ENCODE results near the gene HDAC3. TPM values are rescaled to one million over a fixed set of nuclear protein-coding genes. Genes with fewer than 3 reads are reported as not detected.

HDAC3 gene
- total RNA-seq, 1 donor from 2014 or later = 101 TPM

GRCh38 chr5:141674747-141675146, 38.1 kb upstream of the HDAC3 start:
- H3K27ac Mint-ChIP-seq = no peak overlapping the region
- DNase-seq (ENCODE audit: low spot score, unreplicated experiment) = no peak
- H3K36me3 Mint-ChIP-seq (ENCODE audit: insufficient read depth) = peaks cover 2% of the 10 kb centered on the region

GRCh38 chr5:141672841-141673813, 36.5 kb upstream of the HDAC3 start:
- H3K4me3 Mint-ChIP-seq (ENCODE audit: low read depth) = no peak overlapping the region
- no peak for DNase-seq (ENCODE audit: low spot score, unreplicated experiment)
- H3K27ac Mint-ChIP-seq = no peak overlapping the region
- no peaks in the 10 kb centered on the region for H3K4me1 Mint-ChIP-seq (ENCODE audit: low read depth)
- H3K27me3 Mint-ChIP-seq = no peaks in the 10 kb centered on the region
- no peaks in the 10 kb centered on the region for H3K9me3 Mint-ChIP-seq (ENCODE audit: low read depth)
- H3K36me3 Mint-ChIP-seq (ENCODE audit: insufficient read depth) = peaks cover under 1% of the 10 kb centered on the region
- TF ChIP-seq CTCF (IDR thresholded peaks at IDR 0.05; ENCODE audit: unreplicated experiment) = no peak

More at GRCh38 chr5:141674747-141675146, 38.1 kb upstream of the HDAC3 start:
- Mint-ChIP-seq H3K4me3 (ENCODE audit: low read depth) (no peak overlapping the region), H3K27me3 (no peaks in the 10 kb centered on the region), H3K9me3 (ENCODE audit: low read depth) (no peaks in the 10 kb centered on the region), H3K4me1 (ENCODE audit: low read depth) (no peaks in the 10 kb centered on the region)
- TF ChIP-seq CTCF (IDR thresholded peaks at IDR 0.05; ENCODE audit: unreplicated experiment) = no peak

- Mint-ChIP-seq H3K4me1 (ENCODE audit: low read depth) (no peaks in the 10 kb centered on the region), H3K36me3 (ENCODE audit: insufficient read depth) (no peaks in the 10 kb centered on the region), H3K27ac (no peak overlapping the region), H3K4me3 (ENCODE audit: low read depth) (no peak overlapping the region), H3K9me3 (ENCODE audit: low read depth) (no peaks in the 10 kb centered on the region), H3K27me3 (no peaks in the 10 kb centered on the region)
- TF ChIP-seq CTCF (IDR thresholded peaks at IDR 0.05; ENCODE audit: unreplicated experiment) = no peak
- DNase-seq (ENCODE audit: low spot score, unreplicated experiment) = no peak
Measured at GRCh38 chr5:141672071-141672840, 35.6 kb upstream of the HDAC3 start.

GRCh38 chr5:141669520-141669919, 32.9 kb upstream of the HDAC3 start:
- Mint-ChIP-seq H3K4me3 (ENCODE audit: low read depth) (no peak overlapping the region), H3K9me3 (ENCODE audit: low read depth) (no peaks in the 10 kb centered on the region), H3K4me1 (ENCODE audit: low read depth) (peaks cover 2% of the 10 kb centered on the region), H3K36me3 (ENCODE audit: insufficient read depth) (no peaks in the 10 kb centered on the region), H3K27me3 (no peaks in the 10 kb centered on the region), H3K27ac (no peak overlapping the region)
- TF ChIP-seq CTCF (IDR thresholded peaks at IDR 0.05; ENCODE audit: unreplicated experiment) = no peak
- no peak for DNase-seq (ENCODE audit: low spot score, unreplicated experiment)

- Mint-ChIP-seq H3K4me3 (ENCODE audit: low read depth) (no peak overlapping the region), H3K36me3 (ENCODE audit: insufficient read depth) (no peaks in the 10 kb centered on the region), H3K9me3 (ENCODE audit: low read depth) (no peaks in the 10 kb centered on the region)
Measured at GRCh38 chr5:141668601-141669265, 32.1 kb upstream of the HDAC3 start.

More at GRCh38 chr5:141668601-141669265, 32.1 kb upstream of the HDAC3 start:
- DNase-seq (ENCODE audit: low spot score, unreplicated experiment) = no peak
- Mint-ChIP-seq H3K27ac (no peak overlapping the region), H3K4me1 (ENCODE audit: low read depth) (peaks cover 2% of the 10 kb centered on the region), H3K27me3 (no peaks in the 10 kb centered on the region)
- TF ChIP-seq CTCF (IDR thresholded peaks at IDR 0.05; ENCODE audit: unreplicated experiment) = no peak
